K562 (cell line): ENCODE measurements around the gene BAK1. TPM values are rescaled to one million over a fixed set of nuclear protein-coding genes. Genes with fewer than 3 reads are reported as not detected.

Source experiments
- ATF1 ChIP-seq, 2 experiments: fragments of 450-650 bp in 1 of 2; IDR thresholded peaks; 2 replicates each; pipeline ENCODE4 v1.6.1; 2016; ENCODE audit warnings: missing compliant biosample characterization in 1 of 2, missing genetic modification characterization in 1 of 2
- CBX3 ChIP-seq, 2 experiments: IDR thresholded peaks; 1 replicate in 1 of 2; 2 replicates in 1 of 2; pipeline ENCODE4 v1.6.1; 2012; ENCODE audit warnings: inconsistent platforms in 2 of 2, low read length in 2 of 2, borderline replicate concordance in 1 of 2, control low read depth in 1 of 2
- ERF ChIP-seq: fragments of 450-650 bp; formaldehyde crosslinking; IDR thresholded peaks from 2 replicates; pipeline ENCODE4 v1.4.0; 2020; ENCODE audit warnings: mild to moderate bottlenecking, mixed read lengths
- JUND ChIP-seq, 2 experiments: IDR thresholded peaks; 2 replicates in 1 of 2; 3 replicates in 1 of 2; pipeline ENCODE4 v1.6.1; 2011; ENCODE audit warnings: borderline replicate concordance in 2 of 2, low read depth in 2 of 2, low read length in 2 of 2, improper control_type of control experiment in 1 of 2, missing biosample characterization in 1 of 2, missing genetic modification characterization in 1 of 2, missing genetic modification reagents in 1 of 2
- MAZ ChIP-seq, 2 experiments: fragments of 450-650 bp in 1 of 2; sonication (generic) in 1 of 2; formaldehyde crosslinking; IDR thresholded peaks in 1 of 2; conservative IDR thresholded peaks in 1 of 2; 2 replicates each; pipeline versions ENCODE4 v1.4.0 to v1.5.0; 2020; ENCODE audit warnings: mild to moderate bottlenecking in 1 of 2, missing genetic modification reagents in 1 of 2
- NEUROD1 ChIP-seq: fragments of 150-350 bp; IDR thresholded peaks from 2 replicates; pipeline ENCODE4 v1.6.1; 2014; ENCODE audit warnings: borderline replicate concordance, low read length, low read depth; ENCODE audit not compliant: partially characterized antibody
- NONO ChIP-seq, 2 experiments: fragments of 200-400 bp in 1 of 2; fragments of 450-650 bp in 1 of 2; formaldehyde crosslinking in 1 of 2; IDR thresholded peaks; 2 replicates each; pipeline ENCODE4 v1.6.1; 2017; ENCODE audit warnings: low read depth in 2 of 2, mild to moderate bottlenecking in 2 of 2, moderate library complexity in 2 of 2, low read length in 1 of 2
- RB1 ChIP-seq: fragments of 450-650 bp; IDR thresholded peaks from 2 replicates; pipeline ENCODE4 v1.6.1; 2017; ENCODE audit warnings: low read depth, mild to moderate bottlenecking
- RCOR1 ChIP-seq, 2 experiments: IDR thresholded peaks; 2 replicates each; pipeline ENCODE4 v1.6.1; 2012; ENCODE audit warnings: low read depth in 2 of 2, low read length in 2 of 2, borderline replicate concordance in 1 of 2, improper control_type of control experiment in 1 of 2
- ZBTB17 ChIP-seq: fragments of 450-650 bp; formaldehyde crosslinking; IDR thresholded peaks from 2 replicates; pipeline ENCODE4 v1.4.0; 2020; ENCODE audit warnings: mild to moderate bottlenecking
- polyA plus RNA-seq, 8 experiments: library from polyadenylated mRNA; depleted of rRNA in 4 of 8; stranded (reverse) in 5 of 8; unstranded in 3 of 8; fragments of >200 nt; fragmentation: Nextera tagmentation in 2 of 8; fragmentation: Illumina TruSeq in 1 of 8; extraction: Ambion mirVana in 2 of 8; extraction: Trizol in 1 of 8; gene quantifications; 2 replicates each; pipeline versions ENCODE4 v1.2.1 to v1.2.3, GENCODE V29; 2011 to 2014; ENCODE audit warnings: inconsistent platforms in 1 of 8, missing spikeins in 1 of 8
- total RNA-seq, 7 experiments: library from RNA; depleted of rRNA in 6 of 7; stranded (reverse); fragments of >200 nt in 6 of 7; fragmentation: Illumina TruSeq in 2 of 7; extraction: Trizol in 2 of 7; gene quantifications; 2 replicates each; pipeline versions ENCODE4 v1.2.1 to v1.2.3, GENCODE V29; 2011 to 2021; ENCODE audit warnings: low replicate concordance in 1 of 7
- TF ChIP-seq, protein P1 (sequence below), 2 experiments: fragments of 450-650 bp; formaldehyde crosslinking in 1 of 2; IDR thresholded peaks; 2 replicates each; pipeline versions ENCODE4 v1.4.0 to v1.6.1; 2014 to 2020; ENCODE audit warnings: mild to moderate bottlenecking in 2 of 2, borderline replicate concordance in 1 of 2, low read depth in 1 of 2
- TF ChIP-seq, protein P2 (sequence below): fragments of 200-800 bp; sonication (Bioruptor generic); IDR thresholded peaks from 2 replicates; pipeline ENCODE4 v1.6.1; 2017; ENCODE audit warnings: missing genetic modification characterization, missing compliant biosample characterization
- TF ChIP-seq, protein P3 (sequence below): sonication (generic); formaldehyde crosslinking; IDR thresholded peaks from 2 replicates; pipeline ENCODE4 v1.5.0; 2020; ENCODE audit warnings: missing genetic modification reagents

The BAK1 gene
- total and polyA plus RNA-seq, 9 of the 15 experiments (the other 6 are each of a cell fraction or from before 2014, with no cell fraction given) = 5.4 to 30.7 (median 18.9) TPM

DNA sequence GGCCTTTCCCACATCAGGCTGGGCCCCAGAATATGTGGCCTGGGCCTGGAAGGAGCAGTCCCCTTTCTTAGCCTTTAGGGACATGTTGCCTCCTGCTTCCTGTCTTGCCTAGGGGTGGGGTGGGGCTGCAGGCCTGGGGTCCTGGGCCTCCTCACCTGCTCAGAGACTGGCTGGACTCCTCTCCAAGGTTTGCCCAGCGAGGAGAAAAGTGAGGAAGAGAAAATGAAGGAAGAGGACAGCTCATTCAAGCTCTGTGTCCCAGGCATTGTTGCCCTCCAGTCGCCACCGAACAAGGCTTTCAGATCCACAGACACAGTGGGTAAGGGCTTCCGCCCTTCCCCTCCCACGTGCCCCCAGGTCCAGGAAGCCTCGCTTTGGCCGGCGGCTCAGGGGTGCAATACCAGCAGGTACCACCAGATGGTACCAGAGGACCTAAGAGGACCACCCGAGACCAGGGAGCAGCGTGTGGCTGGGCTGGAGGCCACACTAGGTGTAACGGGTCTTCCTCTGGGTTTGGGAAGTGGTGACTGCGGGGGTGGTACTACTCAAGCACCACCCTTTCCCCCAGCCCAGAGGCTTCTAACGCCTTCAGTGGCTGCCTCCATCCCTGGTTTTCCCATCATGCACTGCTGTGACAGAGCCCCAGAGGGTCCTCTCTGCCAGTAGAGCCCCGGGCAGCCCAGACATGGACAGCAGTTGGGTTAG is 5.5 kb upstream of the BAK1 start (continued):
- TF ChIP-seq NEUROD1 (peak; percentile 29), ZBTB17 (CRISPR knock-in tag) (peak; percentile 33; the same call in 1 of the 2 replicates), ATF1 (CRISPR knock-in tag; IDR thresholded peaks at IDR 0.05) (no peak), ATF1 (tag; IDR thresholded peaks at IDR 0.05) (no peak), RCOR1 (IDR thresholded peaks at IDR 0.05; ENCODE audit: borderline replicate concordance in 1 of 2, low read depth in 2 of 2, low read length in 2 of 2) (peak in 1 of 2 experiments; percentile 9; a peak in 1 of 4 replicates), JUND (IDR thresholded peaks at IDR 0.05; ENCODE audit: borderline replicate concordance, low read depth, low read length) (peak; percentile 37; the same call in 1 of the 2 replicates), JUND (tag; IDR thresholded peaks at IDR 0.05; ENCODE audit: borderline replicate concordance, low read depth, low read length) (no peak), RB1 (peak; percentile 75), NONO (IDR thresholded peaks at IDR 0.05; ENCODE audit: low read depth in 2 of 2, low read length in 1 of 2) (0 out of 4 replicates have a peak, but pooled peaks of 1 of the 2 experiments have one; percentile 41), CBX3 (IDR thresholded peaks at IDR 0.05; ENCODE audit: borderline replicate concordance in 1 of 2, low read length in 2 of 2) (peak in 1 of 2 experiments; percentile 55; a peak in 1 of 3 replicates), ERF (CRISPR knock-in tag) (0 out of 2 replicates have a peak, but pooled peaks have one; percentile 32), MAZ (CRISPR knock-in tag; conservative IDR thresholded peaks at IDR 0.05 in 1 of 2, IDR thresholded peaks at IDR 0.05 in 1 of 2) (peak; percentile 49 to 61)
- TF ChIP-seq, protein P1, sequence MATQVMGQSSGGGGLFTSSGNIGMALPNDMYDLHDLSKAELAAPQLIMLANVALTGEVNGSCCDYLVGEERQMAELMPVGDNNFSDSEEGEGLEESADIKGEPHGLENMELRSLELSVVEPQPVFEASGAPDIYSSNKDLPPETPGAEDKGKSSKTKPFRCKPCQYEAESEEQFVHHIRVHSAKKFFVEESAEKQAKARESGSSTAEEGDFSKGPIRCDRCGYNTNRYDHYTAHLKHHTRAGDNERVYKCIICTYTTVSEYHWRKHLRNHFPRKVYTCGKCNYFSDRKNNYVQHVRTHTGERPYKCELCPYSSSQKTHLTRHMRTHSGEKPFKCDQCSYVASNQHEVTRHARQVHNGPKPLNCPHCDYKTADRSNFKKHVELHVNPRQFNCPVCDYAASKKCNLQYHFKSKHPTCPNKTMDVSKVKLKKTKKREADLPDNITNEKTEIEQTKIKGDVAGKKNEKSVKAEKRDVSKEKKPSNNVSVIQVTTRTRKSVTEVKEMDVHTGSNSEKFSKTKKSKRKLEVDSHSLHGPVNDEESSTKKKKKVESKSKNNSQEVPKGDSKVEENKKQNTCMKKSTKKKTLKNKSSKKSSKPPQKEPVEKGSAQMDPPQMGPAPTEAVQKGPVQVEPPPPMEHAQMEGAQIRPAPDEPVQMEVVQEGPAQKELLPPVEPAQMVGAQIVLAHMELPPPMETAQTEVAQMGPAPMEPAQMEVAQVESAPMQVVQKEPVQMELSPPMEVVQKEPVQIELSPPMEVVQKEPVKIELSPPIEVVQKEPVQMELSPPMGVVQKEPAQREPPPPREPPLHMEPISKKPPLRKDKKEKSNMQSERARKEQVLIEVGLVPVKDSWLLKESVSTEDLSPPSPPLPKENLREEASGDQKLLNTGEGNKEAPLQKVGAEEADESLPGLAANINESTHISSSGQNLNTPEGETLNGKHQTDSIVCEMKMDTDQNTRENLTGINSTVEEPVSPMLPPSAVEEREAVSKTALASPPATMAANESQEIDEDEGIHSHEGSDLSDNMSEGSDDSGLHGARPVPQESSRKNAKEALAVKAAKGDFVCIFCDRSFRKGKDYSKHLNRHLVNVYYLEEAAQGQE (IDR thresholded peaks at IDR 0.05; ENCODE audit: borderline replicate concordance) = peak; percentile 85
- TF ChIP-seq, protein P1 (CRISPR knock-in tag; IDR thresholded peaks at IDR 0.05; ENCODE audit: low read depth) = no peak
- TF ChIP-seq, protein P2, sequence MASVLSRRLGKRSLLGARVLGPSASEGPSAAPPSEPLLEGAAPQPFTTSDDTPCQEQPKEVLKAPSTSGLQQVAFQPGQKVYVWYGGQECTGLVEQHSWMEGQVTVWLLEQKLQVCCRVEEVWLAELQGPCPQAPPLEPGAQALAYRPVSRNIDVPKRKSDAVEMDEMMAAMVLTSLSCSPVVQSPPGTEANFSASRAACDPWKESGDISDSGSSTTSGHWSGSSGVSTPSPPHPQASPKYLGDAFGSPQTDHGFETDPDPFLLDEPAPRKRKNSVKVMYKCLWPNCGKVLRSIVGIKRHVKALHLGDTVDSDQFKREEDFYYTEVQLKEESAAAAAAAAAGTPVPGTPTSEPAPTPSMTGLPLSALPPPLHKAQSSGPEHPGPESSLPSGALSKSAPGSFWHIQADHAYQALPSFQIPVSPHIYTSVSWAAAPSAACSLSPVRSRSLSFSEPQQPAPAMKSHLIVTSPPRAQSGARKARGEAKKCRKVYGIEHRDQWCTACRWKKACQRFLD (CRISPR knock-in tag) = peak; percentile 52; the same call in 1 of the 2 replicates
- TF ChIP-seq, protein P3, sequence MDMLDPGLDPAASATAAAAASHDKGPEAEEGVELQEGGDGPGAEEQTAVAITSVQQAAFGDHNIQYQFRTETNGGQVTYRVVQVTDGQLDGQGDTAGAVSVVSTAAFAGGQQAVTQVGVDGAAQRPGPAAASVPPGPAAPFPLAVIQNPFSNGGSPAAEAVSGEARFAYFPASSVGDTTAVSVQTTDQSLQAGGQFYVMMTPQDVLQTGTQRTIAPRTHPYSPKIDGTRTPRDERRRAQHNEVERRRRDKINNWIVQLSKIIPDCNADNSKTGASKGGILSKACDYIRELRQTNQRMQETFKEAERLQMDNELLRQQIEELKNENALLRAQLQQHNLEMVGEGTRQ = peak; percentile 80
